Panc1 (cell line): ENCODE results near the gene ATP6V0C. TPM values are rescaled to one million over a fixed set of nuclear protein-coding genes. Genes with fewer than 3 reads are reported as not detected.
A peak's percentile ranks its signal among the peaks of the same experiment; 100 is the strongest.

Experiments used
- ATAC-seq: fragments of 200-7000 bp; cut with Tn5 transposase; 2 replicates; pipeline ENCODE4 v1.9.1; 2020; ENCODE audit warnings: mild to moderate bottlenecking, moderate library complexity
- BruUV-seq: library from RNA; stranded (reverse); fragments of 400-500 nt; replicated peaks from 2 replicates; lab custom pipeline; 2021; lab: Mats Ljungman, UMichigan
- CTCF ChIA-PET: fragments of 300-600 bp; sonication (Branson Sonifier 250); formaldehyde crosslinking; loops from one replicate; lab custom pipeline; 2022; ENCODE audit warnings: antibody characterized with exemption; lab: Charles Lee
- POLR2A ChIA-PET: fragments of 300-600 bp; sonication (Branson Sonifier 250); formaldehyde crosslinking; loops from one replicate; lab custom pipeline; 2022; ENCODE audit warnings: antibody characterized with exemption; lab: Charles Lee
- DNase-seq: peaks from one replicate; pipeline ENCODE4 v3.0.0-alpha.2; 2010; ENCODE audit warnings: low read depth, low spot score
- H3K27ac ChIP-seq: 2 replicates; pipeline ENCODE4 v1.5.1; 2011; ENCODE audit warnings: mild to moderate bottlenecking, low read length, inconsistent platforms
- H3K27me3 ChIP-seq: fragments of 200-500 bp; sonication (Bioruptor generic); 2 replicates; pipeline ENCODE4 v1.6.0; 2014; ENCODE audit warnings: low read length, inconsistent platforms; ENCODE audit not compliant: control insufficient read depth, insufficient read depth
- H3K36me3 ChIP-seq: fragments of 200-500 bp; sonication (Bioruptor generic); 2 replicates; pipeline ENCODE4 v1.5.1; 2014; ENCODE audit warnings: inconsistent platforms, mild to moderate bottlenecking, low read length, moderate library complexity; ENCODE audit not compliant: control insufficient read depth, insufficient read depth
- H3K4me1 ChIP-seq: 2 replicates; pipeline ENCODE4 v1.5.1; 2011; ENCODE audit warnings: inconsistent platforms, mild to moderate bottlenecking, low read length, moderate library complexity; ENCODE audit not compliant: control insufficient read depth, insufficient read depth
- H3K4me3 ChIP-seq, 2 experiments: 2 replicates each; pipeline ENCODE4 v1.5.1; 2011 to 2012; ENCODE audit warnings: low read depth in 2 of 2, low read length in 2 of 2, mild to moderate bottlenecking in 2 of 2, inconsistent platforms in 1 of 2, moderate library complexity in 1 of 2
- H3K9me3 ChIP-seq: fragments of 200-500 bp; sonication (Bioruptor generic); 2 replicates; pipeline ENCODE4 v1.5.1; 2014; ENCODE audit warnings: low read depth, mild to moderate bottlenecking, inconsistent platforms, low read length, moderate library complexity; ENCODE audit not compliant: control insufficient read depth, insufficient read depth
- CTCF ChIP-seq: fragments of 450-650 bp; IDR thresholded peaks from 2 replicates; pipeline ENCODE4 v1.5.1; 2017; ENCODE audit warnings: mild to moderate bottlenecking
- POLR2AphosphoS5 ChIP-seq: IDR thresholded peaks from 2 replicates; pipeline ENCODE4 v1.6.1; 2012; ENCODE audit warnings: mild to moderate bottlenecking, low read depth, low read length, moderate library complexity
- REST ChIP-seq, 2 experiments: IDR thresholded peaks; 2 replicates each; pipeline ENCODE4 v1.6.1; 2011 to 2012; ENCODE audit warnings: low read depth in 2 of 2, control low read depth in 1 of 2, low read length in 1 of 2, mild to moderate bottlenecking in 1 of 2, moderate library complexity in 1 of 2; ENCODE audit not compliant: insufficient read depth in 1 of 2
- SIN3A ChIP-seq: IDR thresholded peaks from 2 replicates; pipeline ENCODE4 v1.6.1; 2012; ENCODE audit warnings: low read depth, mild to moderate bottlenecking, low read length, moderate library complexity, borderline replicate concordance; ENCODE audit not compliant: insufficient read depth
- TCF7L2 ChIP-seq: IDR thresholded peaks from 2 replicates; pipeline ENCODE4 v1.6.1; 2011; ENCODE audit warnings: mild to moderate bottlenecking, low read depth, low read length, inconsistent platforms
- in situ Hi-C: cut with HindIII; loops from 2 replicates; pipeline ENCODE4 v1.10.0; 2016; ENCODE audit warnings: low sequenced_read_pairs, low pct_unique_long_range_greater_than_20kb
- intact Hi-C: fragments of 100-400 bp; cut with micrococcal nuclease; formaldehyde crosslinking; loops from one replicate; pipeline ENCODE4 v1.10.0; 2022; ENCODE audit not compliant: unreplicated experiment
- total RNA-seq: library from RNA; stranded (reverse); gene quantifications from one replicate; pipeline ENCODE4 v1.2.1, GENCODE V29; 2021; ENCODE audit not compliant: unreplicated experiment

The ATP6V0C gene
- total RNA-seq, 1 experiment from 2014 or later, result 282 TPM

- DNase-seq (no peak), ATAC-seq (peak; percentile 1; the same call in 1 of the 2 replicates)
- in situ Hi-C loops (no loop called here), intact Hi-C loops (no loop called here)
- ChIA-PET CTCF (interaction anchor here (1.5 kb wide), 1 partner anchor 30 kb away, joined by 6 read pairs; no protein-coding TSS in a partner anchor), POLR2A (interaction anchor here (0.6 kb wide), 1 partner anchor 330 kb away, joined by 4 read pairs; no protein-coding TSS in a partner anchor)
- H3K36me3 ChIP-seq, result no peaks in the 10 kb centered on the region; the same call in 1 of the 2 replicates
- H3K4me1 ChIP-seq, result peaks cover 50% of the 10 kb centered on the region
- TF ChIP-seq CTCF (no peak), POLR2AphosphoS5 (0 out of 2 replicates have a peak, but pooled peaks have one; percentile 14), TCF7L2 (no peak)
- H3K27me3 ChIP-seq, result no peaks in the 10 kb centered on the region
- no TSS peak for BruUV-seq
- peak within 1 kb of the TSS; percentile 12 to 24 for H3K4me3 ChIP-seq
- peak within 1 kb of the TSS; percentile 95 for H3K27ac ChIP-seq
- no peaks in the 10 kb centered on the region for H3K9me3 ChIP-seq
These were observed 42.6 kb upstream of the ATP6V0C start, which contains the start of gene NTN3 for GRCh38 chr16:2471016-2471652. NTN3 (plus strand) TSS chr16:2471297; CDS start chr16:2471702, 405 bp downstream.

- Histone ChIP-seq H3K4me1 (peaks cover 55% of the 10 kb centered on the region), H3K27ac (peak overlapping the region; percentile 57), H3K4me3 (peak overlapping the region; percentile 12 to 24; a peak in 3 of 4 replicates), H3K36me3 (no peaks in the 10 kb centered on the region; the same call in 1 of the 2 replicates), H3K27me3 (no peaks in the 10 kb centered on the region), H3K9me3 (no peaks in the 10 kb centered on the region)
- no TSS peak for BruUV-seq
- ATAC-seq (no peak), DNase-seq (no peak)
- in situ Hi-C loops, result no loop called here
- POLR2A ChIA-PET, result no interaction called here
- intact Hi-C loops, result no loop called here
- TF ChIP-seq REST (IDR thresholded peaks at IDR 0.05; ENCODE audit: insufficient read depth in 1 of 2, low read depth in 2 of 2, low read length in 1 of 2), result no peak
- TF ChIP-seq CTCF, result no peak
- TF ChIP-seq TCF7L2, result no peak
- TF ChIP-seq POLR2AphosphoS5, result no peak
- TF ChIP-seq SIN3A, result no peak
- CTCF ChIA-PET, result no interaction called here
These were observed 41.9 kb upstream of the ATP6V0C start for GRCh38 chr16:2471653-2472487.
